ENCODE data around the gene CD300LB.

Gene CD300LB

GRCh38 chr17:74549343-74549742 is 18.1 kb upstream of the CD300LB start:
- no peak for DNase-seq (ENCODE audit: low read depth, low spot score)
- Histone ChIP-seq H3K9me3 (ENCODE audit: insufficient read depth, low read length) (no peaks in the 10 kb centered on the region), H3K36me3 (ENCODE audit: insufficient read depth, insufficient read length, low read length) (no peaks in the 10 kb centered on the region), H3K27me3 (ENCODE audit: insufficient read depth, insufficient read length) (peaks cover 14% of the 10 kb centered on the region), H3K9ac (ENCODE audit: insufficient read length, low read depth) (no peak overlapping the region), H3K4me3 (ENCODE audit: insufficient read length, low read depth) (no peak overlapping the region), H3K4me1 (ENCODE audit: insufficient read depth, insufficient read length) (no peaks in the 10 kb centered on the region)
- TF ChIP-seq YY1 (IDR thresholded peaks at IDR 0.05; ENCODE audit: insufficient read depth, insufficient read length) = no peak
- TF ChIP-seq SUZ12 (IDR thresholded peaks at IDR 0.05; ENCODE audit: extremely low read depth, insufficient read depth, insufficient read length) = no peak
- no peak for TF ChIP-seq ZNF274 (IDR thresholded peaks at IDR 0.05; ENCODE audit: low read depth, low read length)

- no peak overlapping the region for H3K9ac ChIP-seq (ENCODE audit: insufficient read length, low read depth)
- TF ChIP-seq YY1 (IDR thresholded peaks at IDR 0.05; ENCODE audit: insufficient read depth, insufficient read length) (no peak), SUZ12 (IDR thresholded peaks at IDR 0.05; ENCODE audit: extremely low read depth, insufficient read depth, insufficient read length) (no peak), ZNF274 (IDR thresholded peaks at IDR 0.05; ENCODE audit: low read depth, low read length) (no peak)
- no peaks in the 10 kb centered on the region for H3K36me3 ChIP-seq (ENCODE audit: insufficient read depth, insufficient read length, low read length)
- no peak for DNase-seq (ENCODE audit: low read depth, low spot score)
- peaks cover 13% of the 10 kb centered on the region for H3K27me3 ChIP-seq (ENCODE audit: insufficient read depth, insufficient read length)
- no peaks in the 10 kb centered on the region for H3K9me3 ChIP-seq (ENCODE audit: insufficient read depth, low read length)
- no peak overlapping the region for H3K4me3 ChIP-seq (ENCODE audit: insufficient read length, low read depth)
- no peaks in the 10 kb centered on the region for H3K4me1 ChIP-seq (ENCODE audit: insufficient read depth, insufficient read length)
Observed at GRCh38 chr17:74547736-74548135, 16.5 kb upstream of the CD300LB start.

- DNase-seq (ENCODE audit: low read depth, low spot score) = no peak
- H3K9ac ChIP-seq (ENCODE audit: insufficient read length, low read depth) = no peak overlapping the region
- no peaks in the 10 kb centered on the region for H3K36me3 ChIP-seq (ENCODE audit: insufficient read depth, insufficient read length, low read length)
- H3K4me1 ChIP-seq (ENCODE audit: insufficient read depth, insufficient read length) = no peaks in the 10 kb centered on the region
- no peaks in the 10 kb centered on the region for H3K9me3 ChIP-seq (ENCODE audit: insufficient read depth, low read length)
- no peak overlapping the region for H3K4me3 ChIP-seq (ENCODE audit: insufficient read length, low read depth)
- TF ChIP-seq ZNF274 (IDR thresholded peaks at IDR 0.05; ENCODE audit: low read depth, low read length) = no peak
- TF ChIP-seq SUZ12 (IDR thresholded peaks at IDR 0.05; ENCODE audit: extremely low read depth, insufficient read depth, insufficient read length) = no peak
- no peak for TF ChIP-seq YY1 (IDR thresholded peaks at IDR 0.05; ENCODE audit: insufficient read depth, insufficient read length)
- H3K27me3 ChIP-seq (ENCODE audit: insufficient read depth, insufficient read length) = peaks cover 10% of the 10 kb centered on the region
Observed at GRCh38 chr17:74547264-74547663, 16.0 kb upstream of the CD300LB start.

GRCh38 chr17:74546586-74546985 is 15.3 kb upstream of the CD300LB start:
- Histone ChIP-seq H3K4me3 (ENCODE audit: insufficient read length, low read depth) (no peak overlapping the region), H3K9ac (ENCODE audit: insufficient read length, low read depth) (no peak overlapping the region), H3K36me3 (ENCODE audit: insufficient read depth, insufficient read length, low read length) (no peaks in the 10 kb centered on the region), H3K9me3 (ENCODE audit: insufficient read depth, low read length) (no peaks in the 10 kb centered on the region), H3K27me3 (ENCODE audit: insufficient read depth, insufficient read length) (peaks cover 10% of the 10 kb centered on the region), H3K4me1 (ENCODE audit: insufficient read depth, insufficient read length) (no peaks in the 10 kb centered on the region)
- TF ChIP-seq SUZ12 (IDR thresholded peaks at IDR 0.05; ENCODE audit: extremely low read depth, insufficient read depth, insufficient read length) (no peak), ZNF274 (IDR thresholded peaks at IDR 0.05; ENCODE audit: low read depth, low read length) (no peak), YY1 (IDR thresholded peaks at IDR 0.05; ENCODE audit: insufficient read depth, insufficient read length) (no peak)
- no peak for DNase-seq (ENCODE audit: low read depth, low spot score)

- H3K9me3 ChIP-seq (ENCODE audit: insufficient read depth, low read length) = no peaks in the 10 kb centered on the region
- peaks cover 10% of the 10 kb centered on the region for H3K27me3 ChIP-seq (ENCODE audit: insufficient read depth, insufficient read length)
- no peak within 1 kb of the TSS for H3K4me3 ChIP-seq (ENCODE audit: insufficient read length, low read depth)
- H3K36me3 ChIP-seq (ENCODE audit: insufficient read depth, insufficient read length, low read length) = no peaks in the 10 kb centered on the region
- no peak for DNase-seq (ENCODE audit: low read depth, low spot score)
- no peak within 1 kb of the TSS for H3K9ac ChIP-seq (ENCODE audit: insufficient read length, low read depth)
- TF ChIP-seq SUZ12 (IDR thresholded peaks at IDR 0.05; ENCODE audit: extremely low read depth, insufficient read depth, insufficient read length) = no peak
- no peak for TF ChIP-seq YY1 (IDR thresholded peaks at IDR 0.05; ENCODE audit: insufficient read depth, insufficient read length)
- H3K4me1 ChIP-seq (ENCODE audit: insufficient read depth, insufficient read length) = no peaks in the 10 kb centered on the region
Observed at GRCh38 chr17:74545843-74546230, 14.6 kb upstream of the CD300LB start, which contains the start of gene CD300C. Gene CD300C (minus strand): TSS chr17:74546115. CDS start chr17:74545782, 333 bp downstream.

GRCh38 chr17:74544991-74545842 is 13.9 kb upstream of the CD300LB start:
- Histone ChIP-seq H3K27me3 (ENCODE audit: insufficient read depth, insufficient read length) (peaks cover 10% of the 10 kb centered on the region), H3K4me3 (ENCODE audit: insufficient read length, low read depth) (no peak overlapping the region), H3K36me3 (ENCODE audit: insufficient read depth, insufficient read length, low read length) (no peaks in the 10 kb centered on the region), H3K4me1 (ENCODE audit: insufficient read depth, insufficient read length) (no peaks in the 10 kb centered on the region), H3K9ac (ENCODE audit: insufficient read length, low read depth) (no peak overlapping the region), H3K9me3 (ENCODE audit: insufficient read depth, low read length) (no peaks in the 10 kb centered on the region)
- no peak for DNase-seq (ENCODE audit: low read depth, low spot score)
- TF ChIP-seq ZNF274 (IDR thresholded peaks at IDR 0.05; ENCODE audit: low read depth, low read length) (no peak), SUZ12 (IDR thresholded peaks at IDR 0.05; ENCODE audit: extremely low read depth, insufficient read depth, insufficient read length) (no peak), YY1 (IDR thresholded peaks at IDR 0.05; ENCODE audit: insufficient read depth, insufficient read length) (no peak)

- peaks cover 2% of the 10 kb centered on the region for H3K27me3 ChIP-seq (ENCODE audit: insufficient read depth, insufficient read length)
- H3K9ac ChIP-seq (ENCODE audit: insufficient read length, low read depth) = no peak overlapping the region
- TF ChIP-seq YY1 (IDR thresholded peaks at IDR 0.05; ENCODE audit: insufficient read depth, insufficient read length) = no peak
- TF ChIP-seq ZNF274 (IDR thresholded peaks at IDR 0.05; ENCODE audit: low read depth, low read length) = no peak
- TF ChIP-seq SUZ12 (IDR thresholded peaks at IDR 0.05; ENCODE audit: extremely low read depth, insufficient read depth, insufficient read length) = no peak
- no peaks in the 10 kb centered on the region for H3K9me3 ChIP-seq (ENCODE audit: insufficient read depth, low read length)
- H3K4me3 ChIP-seq (ENCODE audit: insufficient read length, low read depth) = no peak overlapping the region
- H3K36me3 ChIP-seq (ENCODE audit: insufficient read depth, insufficient read length, low read length) = no peaks in the 10 kb centered on the region
- DNase-seq (ENCODE audit: low read depth, low spot score) = no peak
- no peaks in the 10 kb centered on the region for H3K4me1 ChIP-seq (ENCODE audit: insufficient read depth, insufficient read length)
Observed at GRCh38 chr17:74543891-74544760, 12.9 kb upstream of the CD300LB start.

Measured in NT2/D1 (cell line).